HepG2 (cell line): ENCODE results near the gene TFB1M. TPM values are rescaled to one million over a fixed set of nuclear protein-coding genes. Genes with fewer than 3 reads are reported as not detected.

Source experiments
- ATF7-NPFF ChIP-seq: sonication (generic); formaldehyde crosslinking; IDR thresholded peaks from 2 replicates; pipeline ENCODE4 v1.8.1; 2023; ENCODE audit warnings: mild to moderate bottlenecking, low read depth, missing genetic modification reagents, moderate library complexity
- CENPX ChIP-seq: sonication (generic); formaldehyde crosslinking; IDR thresholded peaks from 2 replicates; pipeline ENCODE4 v1.9.0; 2021; ENCODE audit warnings: mild to moderate bottlenecking, missing genetic modification reagents, moderate library complexity
- KMT2B ChIP-seq: IDR thresholded peaks from 2 replicates; pipeline ENCODE4 v1.6.1; 2016; ENCODE audit warnings: missing genetic modification reagents, missing compliant biosample characterization
- NFIB ChIP-seq: sonication (generic); formaldehyde crosslinking; IDR thresholded peaks from 2 replicates; pipeline ENCODE4 v1.9.0; 2021; ENCODE audit warnings: missing genetic modification reagents, mild to moderate bottlenecking, borderline replicate concordance
- NR2C2 ChIP-seq: sonication (generic); formaldehyde crosslinking; IDR thresholded peaks from 2 replicates; pipeline ENCODE4 v1.4.0; 2020; ENCODE audit warnings: missing genetic modification reagents, mild to moderate bottlenecking, moderate library complexity, borderline replicate concordance
- PHB2 ChIP-seq: fragments of 450-650 bp; IDR thresholded peaks from 2 replicates; pipeline ENCODE4 v1.6.1; 2018; ENCODE audit not compliant: partially characterized antibody
- RFX3 ChIP-seq: IDR thresholded peaks from 2 replicates; pipeline ENCODE4 v1.6.1; 2016; ENCODE audit warnings: missing biosample characterization, missing genetic modification reagents
- ZNF12 ChIP-seq: sonication (generic); formaldehyde crosslinking; IDR thresholded peaks from 2 replicates; pipeline ENCODE4 v1.5.0; 2020; ENCODE audit warnings: missing genetic modification reagents
- ZNF124 ChIP-seq: sonication (generic); formaldehyde crosslinking; IDR thresholded peaks from 2 replicates; pipeline ENCODE4 v1.4.0; 2020; ENCODE audit warnings: missing genetic modification reagents
- ZNF232 ChIP-seq: sonication (generic); formaldehyde crosslinking; IDR thresholded peaks from 2 replicates; pipeline ENCODE4 v1.4.0; 2020; ENCODE audit warnings: missing genetic modification reagents, borderline replicate concordance
- ZNF572 ChIP-seq: sonication (generic); formaldehyde crosslinking; IDR thresholded peaks from 2 replicates; pipeline ENCODE4 v1.5.1; 2020; ENCODE audit warnings: mild to moderate bottlenecking, missing genetic modification reagents
- ZNF598 ChIP-seq: sonication (generic); formaldehyde crosslinking; IDR thresholded peaks from 2 replicates; pipeline ENCODE4 v1.5.1; 2020; ENCODE audit warnings: mild to moderate bottlenecking, missing genetic modification reagents, borderline replicate concordance
- ZNF646 ChIP-seq: sonication (generic); formaldehyde crosslinking; IDR thresholded peaks from 2 replicates; pipeline ENCODE4 v1.9.0; 2021; ENCODE audit warnings: mild to moderate bottlenecking, missing genetic modification reagents
- ZNF781 ChIP-seq: sonication (generic); formaldehyde crosslinking; IDR thresholded peaks from 2 replicates; pipeline ENCODE4 v1.5.1; 2020; ENCODE audit warnings: borderline replicate concordance, mild to moderate bottlenecking, missing genetic modification reagents; ENCODE audit errors: not compliant biosample characterization
- ZXDC ChIP-seq: sonication (generic); formaldehyde crosslinking; IDR thresholded peaks from 2 replicates; pipeline ENCODE4 v1.5.0; 2020; ENCODE audit warnings: mild to moderate bottlenecking, missing genetic modification reagents
- polyA plus RNA-seq, 8 experiments: library from polyadenylated mRNA; depleted of rRNA in 3 of 8; stranded (reverse) in 7 of 8; unstranded in 1 of 8; fragments of >200 nt; fragmentation: Illumina TruSeq in 4 of 8; extraction: Trizol in 4 of 8; gene quantifications; 2 replicates each; pipeline versions ENCODE4 v1.2.1 to v1.2.3, GENCODE V29; 2011 to 2016; ENCODE audit warnings: low read depth in 4 of 8, missing spikeins in 1 of 8, mixed read lengths in 1 of 8; ENCODE audit not compliant: insufficient read depth in 1 of 8
- total RNA-seq, 5 experiments: library from RNA; depleted of rRNA; stranded (reverse); fragments of >200 nt; fragmentation: Illumina TruSeq; extraction: Trizol; gene quantifications; 2 replicates each; pipeline ENCODE4 v1.2.3, GENCODE V29; 2016; ENCODE audit warnings: low read depth in 1 of 5

Gene TFB1M
- total and polyA plus RNA-seq, 2 of the 13 experiments (the other 11 are each of a cell fraction or from before 2014, with no cell fraction given), result 91.4 to 122 TPM

GRCh38 chr6:155314092-155314772 lies at the start of gene TFB1M (continued):
- peak; percentile 82 for TF ChIP-seq ZNF646 (CRISPR knock-in tag)
- TF ChIP-seq PHB2, result no peak
- TF ChIP-seq ZXDC (CRISPR knock-in tag), result no peak
- TF ChIP-seq NFIB (CRISPR knock-in tag), result no peak
- no peak; the same call in 1 of the 2 replicates for TF ChIP-seq ZNF232 (CRISPR knock-in tag)
- TF ChIP-seq ZNF124 (CRISPR knock-in tag), result peak; percentile 94
- TF ChIP-seq NR2C2 (CRISPR knock-in tag), result peak; percentile 80
- no peak for TF ChIP-seq CENPX
- TF ChIP-seq KMT2B (CRISPR knock-in tag), result peak; percentile 28; the same call in 1 of the 2 replicates
- TF ChIP-seq ZNF12, result no peak
- peak; percentile 92; the same call in 1 of the 2 replicates for TF ChIP-seq ZNF598 (CRISPR knock-in tag)
- no peak for TF ChIP-seq RFX3 (CRISPR knock-in tag)
- TF ChIP-seq ZNF781 (CRISPR knock-in tag), result peak; percentile 97
- no peak for TF ChIP-seq ZNF572 (CRISPR knock-in tag)
- peak; percentile 62 for TF ChIP-seq ATF7-NPFF (CRISPR knock-in tag)
